ENCODE results near the gene AGBL4. TPM values are rescaled to one million over a fixed set of nuclear protein-coding genes. Genes with fewer than 3 reads are reported as not detected.

AGBL4 gene
- total RNA-seq, 6 experiments from 2014 or later, result 0.06 to 1.8 (median 0.93) TPM

GRCh38 chr1:48498096-48498791, 1525.5 kb downstream of the AGBL4 start:
- no peaks in the 10 kb centered on the region for H3K27me3 ChIP-seq
- no peak overlapping the region for H3K4me3 ChIP-seq
- DNase-seq (peak; percentile 77 to 81 (median 78)), ATAC-seq (peak; percentile 92 to 96 (median 95))
- TF ChIP-seq, protein P1, sequence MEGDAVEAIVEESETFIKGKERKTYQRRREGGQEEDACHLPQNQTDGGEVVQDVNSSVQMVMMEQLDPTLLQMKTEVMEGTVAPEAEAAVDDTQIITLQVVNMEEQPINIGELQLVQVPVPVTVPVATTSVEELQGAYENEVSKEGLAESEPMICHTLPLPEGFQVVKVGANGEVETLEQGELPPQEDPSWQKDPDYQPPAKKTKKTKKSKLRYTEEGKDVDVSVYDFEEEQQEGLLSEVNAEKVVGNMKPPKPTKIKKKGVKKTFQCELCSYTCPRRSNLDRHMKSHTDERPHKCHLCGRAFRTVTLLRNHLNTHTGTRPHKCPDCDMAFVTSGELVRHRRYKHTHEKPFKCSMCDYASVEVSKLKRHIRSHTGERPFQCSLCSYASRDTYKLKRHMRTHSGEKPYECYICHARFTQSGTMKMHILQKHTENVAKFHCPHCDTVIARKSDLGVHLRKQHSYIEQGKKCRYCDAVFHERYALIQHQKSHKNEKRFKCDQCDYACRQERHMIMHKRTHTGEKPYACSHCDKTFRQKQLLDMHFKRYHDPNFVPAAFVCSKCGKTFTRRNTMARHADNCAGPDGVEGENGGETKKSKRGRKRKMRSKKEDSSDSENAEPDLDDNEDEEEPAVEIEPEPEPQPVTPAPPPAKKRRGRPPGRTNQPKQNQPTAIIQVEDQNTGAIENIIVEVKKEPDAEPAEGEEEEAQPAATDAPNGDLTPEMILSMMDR (IDR thresholded peaks at IDR 0.05), result peak; percentile 68 to 91 (median 88)
- no peak for TF ChIP-seq POLR2A (IDR thresholded peaks at IDR 0.05)
- WGBS (ENCODE audit: insufficient coverage, low coverage, low lambda C conversion rate, missing lambda C conversion rate), result 12% methylated on average over 13 of the region's 15 CpGs
- no peak overlapping the region for H3K27ac ChIP-seq
- no peaks in the 10 kb centered on the region for H3K9me3 ChIP-seq
- H3K4me1 ChIP-seq, result no peaks in the 10 kb centered on the region
- no peaks in the 10 kb centered on the region for H3K36me3 ChIP-seq
- intact Hi-C loops (cut with DNase I), result no loop called here

- no peaks in the 10 kb centered on the region for H3K4me1 ChIP-seq
- ATAC-seq, result no peak
- no peak for DNase-seq
- intact Hi-C loops (cut with DNase I), result no loop called here
- H3K36me3 ChIP-seq, result no peaks in the 10 kb centered on the region
- no peaks in the 10 kb centered on the region for H3K27me3 ChIP-seq
- H3K27ac ChIP-seq, result no peak overlapping the region
- WGBS (ENCODE audit: insufficient coverage, low coverage, low lambda C conversion rate, missing lambda C conversion rate), result 83% methylated on average over 3 of the region's 3 CpGs
- TF ChIP-seq, protein P1 (IDR thresholded peaks at IDR 0.05), result no peak
- no peak for TF ChIP-seq POLR2A (IDR thresholded peaks at IDR 0.05)
- H3K4me3 ChIP-seq, result no peak overlapping the region
- no peaks in the 10 kb centered on the region for H3K9me3 ChIP-seq
Measured at GRCh38 chr1:48495911-48496310, 1527.8 kb downstream of the AGBL4 start.

- no peaks in the 10 kb centered on the region for H3K27me3 ChIP-seq
- no peak for DNase-seq
- no peaks in the 10 kb centered on the region for H3K36me3 ChIP-seq
- WGBS (ENCODE audit: insufficient coverage, low coverage, low lambda C conversion rate, missing lambda C conversion rate), result 64% methylated on average over 1 of the region's 1 CpG
- intact Hi-C loops (cut with DNase I), result no loop called here
- no peaks in the 10 kb centered on the region for H3K4me1 ChIP-seq
- no peak for TF ChIP-seq POLR2A (IDR thresholded peaks at IDR 0.05)
- TF ChIP-seq, protein P1 (IDR thresholded peaks at IDR 0.05), result no peak
- ATAC-seq, result no peak
- no peak overlapping the region for H3K4me3 ChIP-seq
- no peaks in the 10 kb centered on the region for H3K9me3 ChIP-seq
- no peak overlapping the region for H3K27ac ChIP-seq
Measured at GRCh38 chr1:48495166-48495565, 1528.6 kb downstream of the AGBL4 start.

- WGBS (ENCODE audit: insufficient coverage, low coverage, low lambda C conversion rate, missing lambda C conversion rate), result 52% methylated on average over 4 of the region's 5 CpGs
- H3K4me3 ChIP-seq, result no peak overlapping the region
- DNase-seq, result no peak
- no peak overlapping the region for H3K27ac ChIP-seq
- no peak for TF ChIP-seq POLR2A (IDR thresholded peaks at IDR 0.05)
- TF ChIP-seq, protein P1 (IDR thresholded peaks at IDR 0.05), result no peak
- no peaks in the 10 kb centered on the region for H3K9me3 ChIP-seq
- H3K27me3 ChIP-seq, result no peaks in the 10 kb centered on the region
- no peaks in the 10 kb centered on the region for H3K36me3 ChIP-seq
- ATAC-seq, result peak; percentile 48 to 73 (median 55)
- H3K4me1 ChIP-seq, result no peaks in the 10 kb centered on the region
- intact Hi-C loops (cut with DNase I), result no loop called here
Measured at GRCh38 chr1:48493970-48494769, 1529.6 kb downstream of the AGBL4 start.
